GM12874 (cell line): Measurements from ENCODE around the gene UBE2M.

Experiments used
- CTCF ChIP-seq: IDR thresholded peaks from 2 replicates; pipeline ENCODE4 v1.5.1; 2011; ENCODE audit warnings: low read depth, mild to moderate bottlenecking, control low read depth, low read length, moderate library complexity; ENCODE audit not compliant: insufficient read depth

Gene UBE2M

GRCh38 chr19:58572026-58572817 is 13.8 kb upstream of the UBE2M start:
- TF ChIP-seq CTCF: no peak

- TF ChIP-seq CTCF: no peak
Measured at GRCh38 chr19:58571575-58571947, 13.2 kb upstream of the UBE2M start.

- TF ChIP-seq CTCF: no peak
Measured at GRCh38 chr19:58570770-58571574, 12.6 kb upstream of the UBE2M start.

- no peak for TF ChIP-seq CTCF
Measured at GRCh38 chr19:58569943-58570670, 11.7 kb upstream of the UBE2M start.

GRCh38 chr19:58569191-58569942 is 11.0 kb upstream of the UBE2M start:
- TF ChIP-seq CTCF: no peak

GRCh38 chr19:58568453-58569130 is 10.2 kb upstream of the UBE2M start:
- TF ChIP-seq CTCF: no peak
